ENCODE data around the gene B3GNT3. TPM values are rescaled to one million over a fixed set of nuclear protein-coding genes. Genes with fewer than 3 reads are reported as not detected.

B3GNT3 gene
- total RNA-seq, 4 donors from 2014 or later = 2.9 to 18.3 (median 10.7) TPM

DNA sequence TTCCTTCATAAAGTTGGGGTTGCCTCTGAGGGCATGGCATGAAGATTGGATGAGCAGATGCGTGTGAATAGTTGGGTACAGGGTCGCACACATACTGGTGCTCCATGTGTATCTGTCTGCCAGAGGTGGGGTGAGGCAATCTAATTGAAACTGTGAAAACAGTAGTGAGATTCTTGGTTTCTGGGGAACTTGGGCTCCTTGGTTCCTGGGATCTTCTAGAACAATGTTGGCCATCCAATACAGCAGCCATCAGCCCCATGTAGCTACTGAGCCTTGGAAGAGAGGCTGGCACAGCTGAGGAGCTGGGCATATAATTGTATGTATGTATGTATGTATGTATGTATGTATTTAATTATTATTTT is 43.0 kb upstream of the B3GNT3 start:
- DNase-seq (ENCODE audit: low spot score in 2 of 2) = no peak
- no peak overlapping the region for H3K4me3 ChIP-seq (ENCODE audit: low read depth, poor library complexity, severe bottlenecking)
- 72 to 77% methylated on average over 2 of the region's 2 CpGs for WGBS, 2 donors
- TF ChIP-seq, protein P1, sequence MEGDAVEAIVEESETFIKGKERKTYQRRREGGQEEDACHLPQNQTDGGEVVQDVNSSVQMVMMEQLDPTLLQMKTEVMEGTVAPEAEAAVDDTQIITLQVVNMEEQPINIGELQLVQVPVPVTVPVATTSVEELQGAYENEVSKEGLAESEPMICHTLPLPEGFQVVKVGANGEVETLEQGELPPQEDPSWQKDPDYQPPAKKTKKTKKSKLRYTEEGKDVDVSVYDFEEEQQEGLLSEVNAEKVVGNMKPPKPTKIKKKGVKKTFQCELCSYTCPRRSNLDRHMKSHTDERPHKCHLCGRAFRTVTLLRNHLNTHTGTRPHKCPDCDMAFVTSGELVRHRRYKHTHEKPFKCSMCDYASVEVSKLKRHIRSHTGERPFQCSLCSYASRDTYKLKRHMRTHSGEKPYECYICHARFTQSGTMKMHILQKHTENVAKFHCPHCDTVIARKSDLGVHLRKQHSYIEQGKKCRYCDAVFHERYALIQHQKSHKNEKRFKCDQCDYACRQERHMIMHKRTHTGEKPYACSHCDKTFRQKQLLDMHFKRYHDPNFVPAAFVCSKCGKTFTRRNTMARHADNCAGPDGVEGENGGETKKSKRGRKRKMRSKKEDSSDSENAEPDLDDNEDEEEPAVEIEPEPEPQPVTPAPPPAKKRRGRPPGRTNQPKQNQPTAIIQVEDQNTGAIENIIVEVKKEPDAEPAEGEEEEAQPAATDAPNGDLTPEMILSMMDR (IDR thresholded peaks at IDR 0.05) = no peak
- TF ChIP-seq POLR2A (IDR thresholded peaks at IDR 0.05) = no peak
- intact Hi-C loops (cut with DNase I; ENCODE audit: low total_unique reads) = no loop called here

DNA sequence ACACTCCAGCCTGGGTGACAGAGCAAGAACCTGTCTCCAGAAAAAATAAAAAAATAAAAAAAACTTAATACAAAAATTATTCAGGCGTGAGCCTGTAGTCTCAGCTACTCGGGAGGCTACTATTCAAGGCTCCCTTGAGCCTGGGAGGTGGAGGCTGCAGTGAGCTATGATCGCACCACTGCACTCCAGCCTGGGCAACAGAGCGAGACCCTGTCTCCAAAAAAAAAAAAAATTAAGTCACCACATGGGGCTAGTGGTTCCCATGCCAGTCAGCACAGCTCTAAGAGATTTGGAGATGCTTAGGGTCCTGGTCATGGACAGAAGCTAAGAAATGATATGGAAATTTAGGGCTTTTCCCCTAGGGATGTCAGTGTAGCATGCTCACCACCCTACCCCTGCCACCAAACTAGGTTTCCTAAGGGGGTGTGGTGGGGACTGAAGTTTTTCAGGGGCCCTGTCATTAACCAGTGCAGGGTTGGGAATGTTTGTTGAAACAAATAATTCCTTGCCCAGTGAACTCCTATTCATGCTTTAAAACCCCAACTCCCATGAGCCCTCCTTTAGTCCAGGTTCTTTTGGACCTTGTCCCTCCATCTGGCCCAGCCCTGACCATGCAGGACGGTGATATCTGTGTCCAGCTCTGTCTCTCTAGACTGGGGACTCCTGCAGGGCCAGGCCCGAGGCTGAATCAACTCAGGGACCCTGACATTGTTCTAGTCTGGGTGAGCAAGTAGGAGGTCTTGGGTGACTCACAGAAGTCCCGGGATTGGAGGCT is 41.9 kb upstream of the B3GNT3 start:
- intact Hi-C loops (cut with DNase I; ENCODE audit: low total_unique reads) = no loop called here
- WGBS, 2 donors = 86 to 87% methylated on average over 7 of the region's 7 CpGs
- no peak overlapping the region for H3K4me3 ChIP-seq (ENCODE audit: low read depth, poor library complexity, severe bottlenecking)

DNA sequence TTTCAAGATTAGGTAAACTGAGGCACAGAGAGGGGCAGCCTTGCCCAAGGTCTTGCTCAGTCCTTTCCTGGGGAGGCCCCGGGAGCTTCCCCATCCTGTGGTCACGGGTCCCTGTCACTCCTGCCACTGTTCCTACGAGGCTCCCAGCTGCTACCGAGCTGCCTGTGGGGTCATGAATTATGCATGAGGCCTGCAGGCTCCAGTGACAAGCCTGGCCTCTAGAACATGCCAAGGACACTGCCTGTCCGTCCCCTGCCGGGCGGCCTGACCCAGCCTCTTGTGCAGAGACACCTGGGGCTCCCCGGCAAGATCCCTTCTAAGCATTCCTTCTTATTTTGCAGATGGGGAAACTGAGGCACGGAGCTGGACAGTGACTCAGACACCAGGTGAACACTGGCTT is 41.0 kb upstream of the B3GNT3 start:
- WGBS, 2 donors = 51 to 55% methylated on average over 9 of the region's 9 CpGs
- intact Hi-C loops (cut with DNase I; ENCODE audit: low total_unique reads) = no loop called here
- DNase-seq (ENCODE audit: low spot score in 2 of 2) = no peak
- TF ChIP-seq POLR2A (IDR thresholded peaks at IDR 0.05) = no peak
- TF ChIP-seq, protein P1 (IDR thresholded peaks at IDR 0.05) = no peak
- H3K4me3 ChIP-seq (ENCODE audit: low read depth, poor library complexity, severe bottlenecking) = no peak overlapping the region

More for the DNA sequence above, 41.9 kb upstream of the B3GNT3 start:
- TF ChIP-seq POLR2A (IDR thresholded peaks at IDR 0.05) = no peak
- TF ChIP-seq, protein P1 (IDR thresholded peaks at IDR 0.05) = no peak
- DNase-seq (ENCODE audit: low spot score in 2 of 2) = no peak

DNA sequence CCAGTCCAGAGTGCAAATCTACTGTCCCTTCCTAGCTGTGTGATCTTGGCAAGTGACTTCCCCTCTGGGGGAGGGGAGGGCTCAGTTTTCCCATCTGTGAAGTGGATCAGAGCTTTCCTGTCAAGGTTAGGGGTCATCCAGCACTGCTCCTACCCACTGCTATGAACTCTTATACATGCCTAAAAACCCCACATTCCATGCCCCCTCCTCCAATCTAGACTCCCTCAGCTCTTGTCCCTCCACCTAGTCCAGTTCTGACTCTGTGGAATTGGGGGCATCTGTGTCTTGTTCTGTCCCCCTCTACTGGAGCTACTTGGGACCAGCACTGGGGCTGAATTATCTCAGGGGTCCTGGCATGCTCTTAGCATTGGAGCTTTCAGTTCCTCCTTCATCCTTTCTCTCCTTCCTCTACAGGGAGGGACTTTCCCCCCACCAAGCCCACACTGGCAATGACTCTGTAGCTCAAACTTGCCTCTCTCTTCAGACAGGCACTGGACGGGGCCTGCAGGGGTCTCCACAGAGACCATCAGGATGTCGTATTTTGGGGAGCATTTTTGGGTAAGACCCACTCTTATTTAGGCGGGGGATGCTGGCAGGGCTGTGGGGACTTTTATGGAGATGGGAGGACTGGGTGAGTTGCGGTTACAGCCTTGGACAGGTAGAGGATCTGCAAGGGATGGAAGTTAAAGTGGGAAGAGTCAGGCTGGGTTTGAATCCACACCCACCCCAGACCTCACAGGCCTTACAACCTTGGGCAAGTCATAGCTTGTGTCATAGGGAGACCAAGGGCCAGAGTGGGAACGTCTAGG is 40.1 kb upstream of the B3GNT3 start:
- no peak for DNase-seq (ENCODE audit: low spot score in 2 of 2)
- TF ChIP-seq, protein P1 (IDR thresholded peaks at IDR 0.05) = no peak
- TF ChIP-seq POLR2A (IDR thresholded peaks at IDR 0.05) = no peak
- H3K4me3 ChIP-seq (ENCODE audit: low read depth, poor library complexity, severe bottlenecking) = no peak overlapping the region
- intact Hi-C loops (cut with DNase I; ENCODE audit: low total_unique reads) = no loop called here
- WGBS, 2 donors = 72 to 73% methylated on average over 5 of the region's 5 CpGs

DNA sequence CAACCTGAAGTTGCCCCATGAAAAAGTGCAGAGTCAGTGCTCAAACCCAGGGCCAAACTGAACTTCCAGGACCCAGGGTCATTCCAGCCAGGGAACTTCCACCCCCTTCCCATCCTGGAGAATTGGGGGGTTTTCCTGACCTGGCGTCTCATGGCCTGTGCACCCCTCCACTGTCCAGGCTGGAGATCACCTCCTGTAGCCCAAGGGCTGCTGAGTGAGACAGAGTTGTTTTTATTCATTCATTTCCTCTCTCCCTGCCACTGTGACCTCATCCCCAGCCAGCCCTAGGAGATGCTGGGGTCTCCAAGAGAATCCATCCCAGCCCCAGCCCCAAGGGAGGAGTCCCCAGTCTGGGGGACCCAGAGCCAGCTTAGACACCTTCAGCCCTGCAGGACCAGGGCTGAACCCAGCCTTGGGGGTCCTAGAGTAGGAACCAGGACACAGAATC is 39.5 kb upstream of the B3GNT3 start:
- WGBS, 2 donors = 45 to 58% methylated on average over 1 of the region's 1 CpG
- H3K4me3 ChIP-seq (ENCODE audit: low read depth, poor library complexity, severe bottlenecking) = no peak overlapping the region
- TF ChIP-seq, protein P1 (IDR thresholded peaks at IDR 0.05) = no peak
- TF ChIP-seq POLR2A (IDR thresholded peaks at IDR 0.05) = no peak
- DNase-seq (ENCODE audit: low spot score in 2 of 2) = no peak
- intact Hi-C loops (cut with DNase I; ENCODE audit: low total_unique reads) = no loop called here
